ENCODE data around the gene TMEM19.

Gene TMEM19

DNA sequence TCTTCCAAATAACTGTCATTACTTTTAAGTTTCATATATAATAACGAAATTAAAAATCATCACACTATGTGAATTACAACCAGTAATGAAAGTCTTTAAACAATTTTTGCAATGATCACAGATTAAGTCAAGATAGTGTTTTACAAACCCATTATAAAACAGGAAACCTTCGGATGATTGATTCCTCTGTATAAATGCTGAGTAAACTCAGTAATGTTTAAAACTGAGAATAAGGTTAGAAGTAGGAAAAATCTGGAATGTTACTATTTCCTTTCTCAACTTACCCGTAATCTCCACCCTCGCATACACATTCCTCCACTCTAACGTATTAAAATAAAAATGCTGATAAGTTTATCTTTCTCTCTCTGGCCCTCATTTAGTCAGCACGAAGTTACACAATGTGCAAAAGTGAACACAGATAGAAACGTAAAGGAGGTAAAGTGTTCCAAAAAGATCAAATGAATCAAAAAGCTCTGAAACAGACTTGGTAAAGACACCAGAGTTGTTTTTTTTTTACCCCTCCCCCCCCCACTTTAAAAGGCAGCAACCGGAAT lies 23.8 kb upstream of the TMEM19 start:
- no peaks in the 10 kb centered on the region for H3K27me3 ChIP-seq
- H3K27ac ChIP-seq, result peak overlapping the region; percentile 96
- TF ChIP-seq, protein P1, sequence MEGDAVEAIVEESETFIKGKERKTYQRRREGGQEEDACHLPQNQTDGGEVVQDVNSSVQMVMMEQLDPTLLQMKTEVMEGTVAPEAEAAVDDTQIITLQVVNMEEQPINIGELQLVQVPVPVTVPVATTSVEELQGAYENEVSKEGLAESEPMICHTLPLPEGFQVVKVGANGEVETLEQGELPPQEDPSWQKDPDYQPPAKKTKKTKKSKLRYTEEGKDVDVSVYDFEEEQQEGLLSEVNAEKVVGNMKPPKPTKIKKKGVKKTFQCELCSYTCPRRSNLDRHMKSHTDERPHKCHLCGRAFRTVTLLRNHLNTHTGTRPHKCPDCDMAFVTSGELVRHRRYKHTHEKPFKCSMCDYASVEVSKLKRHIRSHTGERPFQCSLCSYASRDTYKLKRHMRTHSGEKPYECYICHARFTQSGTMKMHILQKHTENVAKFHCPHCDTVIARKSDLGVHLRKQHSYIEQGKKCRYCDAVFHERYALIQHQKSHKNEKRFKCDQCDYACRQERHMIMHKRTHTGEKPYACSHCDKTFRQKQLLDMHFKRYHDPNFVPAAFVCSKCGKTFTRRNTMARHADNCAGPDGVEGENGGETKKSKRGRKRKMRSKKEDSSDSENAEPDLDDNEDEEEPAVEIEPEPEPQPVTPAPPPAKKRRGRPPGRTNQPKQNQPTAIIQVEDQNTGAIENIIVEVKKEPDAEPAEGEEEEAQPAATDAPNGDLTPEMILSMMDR (IDR thresholded peaks at IDR 0.05), result no peak
- no peaks in the 10 kb centered on the region for H3K9me3 ChIP-seq
- peaks cover 25 to 34% of the 10 kb centered on the region in 2 experiments for H3K4me1 ChIP-seq (ENCODE audit: control insufficient read depth in 1 of 2, insufficient read depth in 1 of 2, low read depth in 1 of 2, low read length in 1 of 2)
- peak overlapping the region; percentile 92 to 94 for H3K4me3 ChIP-seq (ENCODE audit: low read depth in 1 of 2, low read length in 1 of 2)
- peaks cover 30% of the 10 kb centered on the region for H3K36me3 ChIP-seq

DNA sequence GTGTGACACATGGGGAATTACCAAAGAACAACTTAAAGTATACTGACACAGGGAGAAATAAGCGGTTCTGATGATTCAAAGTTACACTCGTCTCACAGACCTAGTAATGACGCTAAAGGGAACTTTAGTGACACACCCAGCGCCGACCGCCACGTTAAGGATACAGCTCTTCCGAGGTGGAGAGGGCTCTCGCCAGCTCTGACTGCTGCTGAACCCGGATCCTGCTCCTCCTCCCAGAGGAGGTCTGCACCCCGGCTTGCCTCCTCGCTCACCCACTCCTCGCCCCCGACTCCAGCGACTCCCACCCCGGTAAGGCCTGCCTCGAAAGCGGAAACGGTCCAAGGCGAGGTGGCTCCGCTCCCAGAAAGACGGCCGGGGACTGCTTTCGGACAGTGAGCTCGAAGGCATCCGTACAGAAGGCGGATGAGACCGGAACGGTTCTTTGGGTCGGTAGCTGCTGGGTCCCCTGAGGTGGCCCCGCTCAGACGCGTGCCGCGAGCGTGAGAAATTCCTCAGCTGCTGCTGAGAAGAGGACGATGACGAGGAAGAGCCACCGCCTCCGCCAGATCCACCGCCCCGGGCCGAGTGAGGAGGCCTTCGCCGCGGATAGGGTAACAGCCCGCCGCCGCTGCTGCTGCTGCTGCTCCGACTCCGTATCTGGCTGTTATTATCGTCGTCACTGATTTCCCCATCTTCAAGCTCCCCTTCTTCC lies 22.9 kb upstream of the TMEM19 start:
- H3K4me1 ChIP-seq (ENCODE audit: control insufficient read depth in 1 of 2, insufficient read depth in 1 of 2, low read depth in 1 of 2, low read length in 1 of 2), result peaks cover 25 to 34% of the 10 kb centered on the region in 2 experiments
- H3K9me3 ChIP-seq, result no peaks in the 10 kb centered on the region
- peak overlapping the region; percentile 96 for H3K27ac ChIP-seq
- H3K36me3 ChIP-seq, result peaks cover 22% of the 10 kb centered on the region
- no peaks in the 10 kb centered on the region for H3K27me3 ChIP-seq
- TF ChIP-seq, protein P1 (IDR thresholded peaks at IDR 0.05), result no peak
- H3K4me3 ChIP-seq (ENCODE audit: low read depth in 1 of 2, low read length in 1 of 2), result peak overlapping the region; percentile 92 to 94

DNA sequence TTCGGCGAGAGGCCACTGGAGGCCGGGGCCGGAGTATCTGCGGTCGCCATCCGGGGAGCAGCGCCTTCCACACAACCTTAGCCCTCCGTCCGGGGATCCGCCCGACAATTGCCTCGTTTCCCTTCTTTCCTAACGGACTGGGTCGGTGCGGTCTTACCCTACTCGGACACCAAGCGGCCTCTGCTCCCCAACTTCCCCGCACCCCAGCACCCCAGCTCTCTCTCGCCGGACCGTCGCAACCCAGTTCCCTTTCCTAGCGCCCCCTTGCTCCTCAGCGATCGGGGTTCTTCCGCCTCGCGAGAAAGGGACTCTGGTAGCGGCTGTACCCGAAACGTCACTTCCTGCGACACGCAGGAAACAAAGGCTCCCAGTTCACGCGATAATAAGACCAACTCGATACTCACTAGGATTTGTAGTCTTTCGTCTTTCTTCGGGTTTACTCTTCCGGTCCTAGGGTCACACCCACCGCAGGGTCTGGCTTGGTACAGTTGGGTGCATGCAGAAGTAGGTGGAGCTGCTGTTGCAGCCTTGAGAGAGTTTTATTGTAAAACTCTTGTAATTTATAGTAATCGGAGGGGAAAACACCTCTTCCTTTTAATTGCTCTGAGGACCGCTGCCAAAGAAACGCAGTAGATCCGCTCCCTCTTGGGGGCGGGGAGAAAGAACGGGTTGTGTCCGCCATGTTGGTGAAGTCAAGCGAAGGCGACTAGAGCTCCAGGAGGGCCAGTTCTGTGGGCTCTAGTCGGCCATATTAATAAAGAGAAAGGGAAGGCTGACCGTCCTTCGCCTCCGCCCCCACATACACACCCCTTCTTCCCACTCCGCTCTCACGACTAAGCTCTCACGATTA lies 22.1 kb upstream of the TMEM19 start, which contains the start of the genes THAP2 and ZFC3H1:
Gene THAP2 (plus strand): TSS at position 741 of the 850 bp plus-strand sequence. CDS start 209 bp downstream, outside the sequence.
Gene ZFC3H1 (minus strand): TSS at position 288 of the 850 bp plus-strand sequence. CDS start 238 bp downstream, at position 50.
- no peaks in the 10 kb centered on the region for H3K9me3 ChIP-seq
- peak within 1 kb of the TSS; percentile 96 for H3K27ac ChIP-seq
- H3K36me3 ChIP-seq, result peaks cover 14% of the 10 kb centered on the region
- TF ChIP-seq, protein P1 (IDR thresholded peaks at IDR 0.05), result peak; percentile 48
- H3K27me3 ChIP-seq, result no peaks in the 10 kb centered on the region
- H3K4me1 ChIP-seq (ENCODE audit: control insufficient read depth in 1 of 2, insufficient read depth in 1 of 2, low read depth in 1 of 2, low read length in 1 of 2), result peaks cover 25 to 34% of the 10 kb centered on the region in 2 experiments
- H3K4me3 ChIP-seq (ENCODE audit: low read depth in 1 of 2, low read length in 1 of 2), result peak within 1 kb of the TSS; percentile 92 to 94

DNA sequence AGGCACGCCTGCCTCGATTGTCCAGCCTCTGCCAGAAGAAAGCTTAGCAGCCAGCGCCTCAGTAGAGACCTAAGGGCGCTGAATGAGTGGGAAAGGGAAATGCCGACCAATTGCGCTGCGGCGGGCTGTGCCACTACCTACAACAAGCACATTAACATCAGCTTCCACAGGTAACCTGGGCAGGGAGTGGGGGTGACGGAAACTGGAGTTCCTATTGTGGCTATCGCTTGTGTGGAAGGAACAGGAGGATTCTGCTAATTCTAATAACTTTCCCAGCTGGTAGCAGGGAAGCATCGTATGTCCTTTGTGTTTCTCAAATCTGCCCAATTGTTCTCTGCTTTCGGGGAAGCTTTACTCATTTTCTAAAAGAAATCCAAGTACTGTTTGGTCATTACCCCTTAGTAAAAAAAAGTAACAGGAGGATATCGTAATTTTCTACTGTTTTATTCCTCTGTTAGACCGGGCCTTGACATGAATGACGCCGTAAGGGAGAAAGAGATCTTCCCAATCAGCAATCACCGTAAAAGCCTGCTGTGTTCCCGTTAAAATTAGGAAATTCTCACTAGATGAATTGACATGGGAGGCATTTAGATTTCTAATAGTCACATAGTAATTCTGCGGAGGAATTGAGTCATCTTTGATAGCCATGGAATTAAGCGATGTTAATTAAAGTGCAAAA lies 21.3 kb upstream of the TMEM19 start:
- H3K9me3 ChIP-seq, result no peaks in the 10 kb centered on the region

More for the DNA sequence above, 21.3 kb upstream of the TMEM19 start:
- Histone ChIP-seq H3K27ac (peak overlapping the region; percentile 96), H3K4me3 (ENCODE audit: low read depth in 1 of 2, low read length in 1 of 2) (peak overlapping the region; percentile 92 to 94), H3K4me1 (ENCODE audit: control insufficient read depth in 1 of 2, insufficient read depth in 1 of 2, low read depth in 1 of 2, low read length in 1 of 2) (peaks cover 25 to 34% of the 10 kb centered on the region in 2 experiments), H3K36me3 (peaks cover 7% of the 10 kb centered on the region), H3K27me3 (no peaks in the 10 kb centered on the region)
- TF ChIP-seq, protein P1 (IDR thresholded peaks at IDR 0.05), result no peak
